HG03565 (cell line): ENCODE data around the gene IGSF3.
"Not testable (repeated sequence)": the region's sequence is repeated elsewhere in the genome, so short reads cannot be mapped to it uniquely, and the experiment has no call there.

Experiments
- ATAC-seq: cut with Tn5 transposase; IDR thresholded peaks from one replicate; pipeline ENCODE4 v1.9.1; 2021; ENCODE audit warnings: mild to moderate bottlenecking, moderate library complexity; ENCODE audit not compliant: unreplicated experiment

IGSF3 gene

GRCh38 chr1:116631996-116632925, 35.3 kb downstream of the IGSF3 start:
- not testable (repeated sequence) for ATAC-seq

DNA sequence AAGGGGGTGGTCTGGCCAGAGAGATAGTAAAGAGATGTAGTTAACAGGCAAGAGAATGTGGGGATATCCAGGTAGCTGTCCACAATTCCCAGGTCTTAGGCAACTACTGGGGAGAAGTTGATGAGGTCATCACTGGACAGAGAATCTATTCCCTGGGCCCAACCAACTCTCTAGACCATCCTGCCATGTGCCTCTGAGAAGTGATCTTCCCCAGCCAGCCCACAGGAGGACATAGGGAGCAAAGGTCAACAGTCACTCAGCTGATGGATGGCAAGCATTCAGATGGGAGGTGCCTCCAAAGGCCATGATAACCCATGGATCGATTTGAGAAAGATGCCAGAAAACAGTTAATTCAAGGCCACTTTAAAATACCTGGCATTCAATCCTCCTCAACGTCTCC, 36.0 kb downstream of the IGSF3 start:
- not testable (repeated sequence) for ATAC-seq

- ATAC-seq = not testable (repeated sequence)
These were observed 37.5 kb downstream of the IGSF3 start for GRCh38 chr1:116630057-116630456.

GRCh38 chr1:116629441-116629840, 38.1 kb downstream of the IGSF3 start:
- not testable (repeated sequence) for ATAC-seq

GRCh38 chr1:116628448-116628847, 39.1 kb downstream of the IGSF3 start:
- no peak for ATAC-seq

GRCh38 chr1:116627357-116627756, 40.2 kb downstream of the IGSF3 start:
- not testable (repeated sequence) for ATAC-seq

DNA sequence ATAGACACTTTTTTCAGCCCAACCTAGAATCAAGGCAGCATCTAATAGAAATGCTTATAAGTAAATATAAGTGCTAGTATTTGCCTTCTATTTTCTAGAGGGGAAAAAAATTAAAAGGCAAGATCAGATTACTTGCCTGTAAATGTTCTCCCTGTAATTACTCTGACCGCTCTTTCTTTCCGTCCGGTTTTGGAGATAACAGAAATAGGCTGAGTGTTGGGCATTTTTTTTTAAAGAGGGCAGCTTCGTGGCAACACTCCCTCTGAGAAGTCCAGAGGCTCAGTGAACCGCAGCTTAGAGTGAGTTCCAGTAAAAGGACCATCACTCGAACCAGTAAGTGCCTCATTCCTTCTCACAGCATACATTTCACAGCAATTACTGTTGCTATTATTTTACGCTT, 40.6 kb downstream of the IGSF3 start:
- not testable (repeated sequence) for ATAC-seq

- ATAC-seq = not testable (repeated sequence)
These were observed 42.4 kb downstream of the IGSF3 start for GRCh38 chr1:116625155-116625554.

DNA sequence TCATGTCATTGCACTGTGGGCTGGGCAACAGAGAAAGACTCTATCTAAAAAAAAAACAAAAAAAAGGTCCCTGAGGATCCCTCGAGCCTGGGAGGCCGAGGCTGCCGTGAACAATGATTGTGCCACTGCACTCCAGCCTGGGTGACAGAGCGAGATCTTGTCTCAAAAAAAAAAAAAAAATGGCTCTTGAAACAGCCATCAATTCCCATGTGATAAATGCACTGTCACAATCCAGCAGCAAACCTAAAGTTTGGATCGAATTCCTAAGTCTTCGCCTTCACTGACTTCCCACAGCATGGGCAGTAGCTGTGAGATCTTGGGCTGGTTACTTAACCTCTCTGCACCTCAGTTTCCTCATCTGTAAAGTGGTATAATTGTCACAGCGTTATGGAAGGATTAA, 43.5 kb downstream of the IGSF3 start:
- no peak for ATAC-seq

DNA sequence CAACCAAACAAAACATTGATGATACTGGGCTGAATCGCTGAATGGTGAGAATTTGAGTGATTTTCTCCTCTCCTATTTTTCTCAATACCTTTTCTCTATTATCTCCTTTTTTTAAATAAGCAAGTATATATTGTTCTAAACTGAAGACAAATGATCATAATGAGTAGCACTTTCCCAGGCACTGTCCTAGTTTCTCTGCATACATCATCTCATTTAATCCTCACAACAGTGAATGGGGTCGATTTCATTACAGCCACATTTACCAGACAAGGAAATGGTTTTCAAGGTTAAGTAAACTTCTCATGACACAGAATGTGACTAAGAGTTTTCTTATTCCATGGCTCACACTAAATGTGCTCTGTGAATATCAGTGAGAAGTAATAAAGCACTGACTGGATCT, 45.0 kb downstream of the IGSF3 start:
- not testable (repeated sequence) for ATAC-seq

GRCh38 chr1:116621756-116622155, 45.8 kb downstream of the IGSF3 start:
- not testable (repeated sequence) for ATAC-seq

DNA sequence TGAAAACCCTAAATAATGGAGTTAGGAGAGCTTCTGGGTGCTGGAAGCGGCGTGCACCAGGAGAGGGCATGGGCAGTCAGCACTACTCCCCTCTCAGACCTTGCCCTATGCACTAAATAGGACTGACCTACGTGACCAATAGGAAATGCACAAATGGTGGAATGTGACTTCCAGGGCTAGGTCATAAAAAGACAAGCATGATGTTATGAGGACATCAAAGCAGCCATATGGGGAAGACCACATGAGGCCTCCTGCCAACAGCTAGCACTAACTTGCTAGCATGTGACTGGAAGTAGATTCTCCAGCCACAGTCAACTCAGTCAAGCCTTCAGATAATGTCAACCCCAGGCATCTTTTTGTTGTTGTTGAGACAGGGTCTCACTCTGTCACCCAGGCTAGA, 47.1 kb downstream of the IGSF3 start:
- ATAC-seq = not testable (repeated sequence)

GRCh38 chr1:116619106-116619505, 48.4 kb downstream of the IGSF3 start:
- not testable (repeated sequence) for ATAC-seq

DNA sequence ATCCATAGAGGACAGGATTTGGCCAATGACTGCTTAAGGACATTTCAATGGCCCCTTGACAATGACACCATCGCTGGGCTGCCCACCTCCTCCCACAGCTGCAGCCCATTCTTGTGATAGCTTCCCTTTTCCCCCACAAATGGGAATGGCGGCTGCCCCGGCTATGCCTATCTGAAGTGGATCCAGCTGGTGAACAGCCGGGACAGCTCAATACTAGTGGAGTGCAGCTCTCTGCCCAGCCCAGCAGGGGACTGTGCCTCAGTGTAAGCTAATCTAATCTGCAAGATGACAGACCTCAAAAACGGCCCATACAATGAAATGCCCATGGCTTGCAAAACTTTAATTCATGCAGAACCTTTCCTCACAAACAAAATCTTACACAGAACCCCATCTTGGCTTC, 49.7 kb downstream of the IGSF3 start:
- not testable (repeated sequence) for ATAC-seq

DNA sequence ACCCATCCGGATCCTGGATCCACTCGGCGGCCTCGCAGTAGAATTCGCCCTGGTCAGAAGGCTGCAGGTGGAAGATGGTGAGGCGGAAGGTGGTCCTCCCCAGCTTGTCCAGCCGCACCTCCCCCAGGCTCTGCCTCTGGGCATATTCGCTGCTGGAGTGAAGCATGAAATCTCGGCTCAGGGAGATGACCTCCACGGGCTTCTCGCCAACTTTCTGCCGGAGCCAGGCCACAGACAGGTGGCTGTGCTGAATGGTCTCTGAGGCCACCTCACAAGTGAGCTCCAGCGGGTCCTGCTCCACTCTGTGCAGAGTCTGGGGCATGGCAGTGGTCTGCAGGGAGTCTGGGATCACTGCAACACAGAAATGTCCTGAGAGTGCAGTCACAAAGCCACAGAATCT, 53.7 kb downstream of the IGSF3 start:
- ATAC-seq = not testable (repeated sequence)

DNA sequence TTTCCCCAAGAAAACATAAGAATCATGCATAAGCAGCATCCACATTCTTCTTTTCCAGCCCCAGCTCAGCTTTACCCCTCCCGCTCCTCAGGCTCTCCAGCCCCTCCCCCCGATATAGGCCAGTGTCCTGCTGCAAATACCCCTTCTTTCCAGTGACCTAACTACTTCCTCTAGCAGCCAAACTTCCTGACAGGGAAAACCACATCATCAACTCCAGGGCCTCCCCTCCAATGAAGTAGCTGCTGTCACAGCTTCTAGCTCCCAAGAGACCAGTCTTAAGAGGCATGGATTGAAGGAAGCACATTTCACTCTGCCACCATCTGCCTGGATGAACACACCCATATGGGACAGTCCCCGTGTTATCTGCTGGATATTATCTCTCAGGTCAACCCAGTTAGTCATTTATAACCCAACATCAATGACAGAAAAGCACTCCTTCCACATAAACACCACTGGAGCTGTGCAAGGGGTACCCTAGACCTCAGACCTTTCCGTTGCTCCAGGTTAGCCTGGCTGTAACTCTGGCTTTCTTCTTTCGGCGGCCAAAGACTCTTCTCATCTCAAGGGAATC, 57.6 kb downstream of the IGSF3 start:
- not testable (repeated sequence) for ATAC-seq

DNA sequence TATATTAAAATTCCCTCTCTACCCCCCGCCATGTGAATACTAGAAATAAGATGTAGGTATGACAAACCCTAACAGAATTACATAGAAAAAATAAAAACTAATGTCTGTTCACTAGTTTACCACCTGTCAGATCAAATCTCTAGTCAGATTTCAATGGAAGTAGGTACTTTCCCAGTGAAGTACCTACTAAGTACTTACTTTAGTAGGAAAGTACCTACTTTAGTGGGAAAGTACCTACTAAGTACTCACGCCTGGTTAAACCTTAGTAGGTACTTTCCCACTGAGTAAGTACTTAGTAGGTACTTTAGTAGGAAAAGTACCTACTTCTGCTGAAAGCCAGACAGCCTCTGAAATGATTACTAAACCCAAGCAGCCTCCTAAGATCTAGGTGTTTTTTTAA, 58.7 kb downstream of the IGSF3 start:
- not testable (repeated sequence) for ATAC-seq

DNA sequence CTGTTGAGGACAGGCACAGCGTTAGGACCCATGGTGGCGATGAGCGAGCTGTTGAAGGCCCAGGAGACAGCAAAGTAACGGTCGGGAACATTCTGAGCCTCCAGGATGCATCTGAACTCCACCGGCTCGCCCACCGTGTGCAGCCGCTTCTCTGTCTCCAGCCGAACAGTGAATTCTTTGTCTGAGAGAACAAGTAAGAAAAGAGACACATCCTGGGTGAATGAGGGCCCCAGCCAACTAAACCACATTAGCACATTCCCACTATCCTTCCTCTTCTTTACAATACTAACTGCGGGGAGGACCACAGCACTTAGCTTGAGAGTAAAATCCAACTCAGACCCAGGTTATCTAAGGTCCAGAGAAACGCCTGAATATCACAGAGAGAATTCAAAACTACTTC, 59.4 kb downstream of the IGSF3 start:
- not testable (repeated sequence) for ATAC-seq

DNA sequence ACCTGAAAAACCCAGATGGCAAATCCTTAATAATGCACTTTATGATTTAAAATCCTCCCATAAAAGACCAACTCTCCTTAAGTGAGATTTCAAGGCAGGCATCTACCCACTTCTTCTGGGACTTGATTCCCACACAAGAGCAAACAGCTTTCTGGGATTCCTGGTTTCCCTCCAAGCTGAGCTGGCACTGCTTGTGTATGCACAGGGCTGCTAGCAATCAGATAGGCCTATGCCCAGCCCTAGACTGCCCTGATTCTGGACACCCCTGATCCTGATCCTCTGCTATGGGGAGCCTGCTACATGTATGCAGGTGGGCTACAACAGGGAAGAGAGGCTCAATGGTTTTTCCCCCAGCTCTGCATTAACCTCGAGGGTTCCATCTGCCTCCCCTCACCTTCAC, 60.1 kb downstream of the IGSF3 start:
- not testable (repeated sequence) for ATAC-seq

- ATAC-seq = not testable (repeated sequence)
These were observed 61.5 kb downstream of the IGSF3 start for GRCh38 chr1:116606067-116606466.

DNA sequence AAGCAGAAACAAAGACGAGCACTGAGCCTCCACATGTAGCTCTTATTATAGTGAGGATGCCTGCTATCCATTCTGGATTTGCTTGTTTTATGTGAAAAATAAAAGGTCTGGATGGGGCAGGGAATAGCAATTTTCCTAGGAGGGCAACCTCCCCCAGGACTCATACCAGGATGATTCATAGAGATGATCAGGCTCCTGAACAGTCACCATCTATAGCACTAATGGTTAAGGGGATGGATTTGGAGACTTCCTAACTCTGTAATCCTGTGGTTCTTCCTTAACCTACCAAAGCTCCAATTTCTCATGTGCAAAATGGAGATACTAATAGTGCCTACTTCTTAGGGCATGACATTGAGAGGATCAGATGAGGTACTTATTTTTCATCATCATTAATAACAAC, 62.2 kb downstream of the IGSF3 start:
- no peak for ATAC-seq

DNA sequence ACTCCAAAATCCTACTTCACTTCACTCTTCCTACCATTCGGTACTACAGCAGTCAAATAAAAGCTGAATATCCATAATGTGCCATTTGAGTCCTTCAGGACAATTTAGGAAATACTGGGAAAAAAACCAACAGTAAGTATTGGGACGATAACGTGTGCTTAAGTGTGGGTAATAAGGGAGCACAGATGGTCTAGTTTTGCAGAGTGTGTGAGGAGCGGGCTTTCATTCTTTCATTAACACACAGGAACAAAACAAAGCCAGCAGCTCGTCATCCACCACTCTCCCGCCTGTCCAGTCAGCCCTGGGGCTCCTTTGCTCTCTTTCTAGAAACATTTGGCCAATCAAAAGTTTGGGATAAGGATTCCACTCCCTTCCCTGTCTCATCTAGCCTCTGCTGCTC, 63.1 kb downstream of the IGSF3 start:
- not testable (repeated sequence) for ATAC-seq
